GM23338 (cell line): ENCODE results near the gene PILRB. TPM values are rescaled to one million over a fixed set of nuclear protein-coding genes. Genes with fewer than 3 reads are reported as not detected.

ENCODE experiments used
- ATAC-seq: fragments of 200-7000 bp; cut with Tn5 transposase; 3 replicates; pipeline ENCODE4 v1.9.1; 2020
- DNase-seq: peaks from one replicate; pipeline ENCODE4 v3.0.0-alpha.2; 2015; ENCODE audit warnings: low spot score
- H2AFZ ChIP-seq: fragments of 200-600 bp; sonication (generic); 2 replicates; pipeline ENCODE4 v1.8.0; 2016; ENCODE audit warnings: antibody characterized with exemption, mild to moderate bottlenecking, moderate library complexity
- H3F3A ChIP-seq: fragments of 200-600 bp; sonication (generic); replicated peaks from 2 replicates; pipeline ENCODE4 v1.8.0; 2017; ENCODE audit warnings: antibody characterized with exemption, mixed run types, low read depth
- H3K27ac ChIP-seq: fragments of 200-600 bp; sonication (generic); 2 replicates; pipeline ENCODE4 v1.6.1; 2016; ENCODE audit warnings: low read depth
- H3K27me3 ChIP-seq: fragments of 200-600 bp; sonication (generic); 2 replicates; pipeline ENCODE4 v1.8.0; 2016; ENCODE audit warnings: mild to moderate bottlenecking, mixed run types, moderate library complexity; ENCODE audit not compliant: insufficient read depth
- H3K36me3 ChIP-seq: fragments of 200-600 bp; sonication (generic); 2 replicates; pipeline ENCODE4 v1.8.0; 2016; ENCODE audit warnings: mild to moderate bottlenecking; ENCODE audit not compliant: insufficient read depth
- H3K4me1 ChIP-seq: fragments of 200-600 bp; sonication (generic); 2 replicates; pipeline ENCODE4 v1.8.0; 2016; ENCODE audit warnings: mild to moderate bottlenecking, moderate library complexity; ENCODE audit not compliant: insufficient read depth
- H3K4me2 ChIP-seq: fragments of 200-600 bp; sonication (generic); 2 replicates; pipeline ENCODE4 v1.7.1; 2017; ENCODE audit warnings: mixed run types
- H3K4me3 ChIP-seq: fragments of 200-600 bp; sonication (generic); 2 replicates; pipeline ENCODE4 v1.6.1; 2016; ENCODE audit warnings: mixed run types
- H3K79me2 ChIP-seq: fragments of 200-600 bp; sonication (generic); replicated peaks from 2 replicates; pipeline ENCODE4 v1.8.0; 2017; ENCODE audit warnings: mild to moderate bottlenecking; ENCODE audit not compliant: insufficient read depth
- H3K9me2 ChIP-seq: fragments of 200-600 bp; sonication (generic); 2 replicates; pipeline ENCODE4 v1.8.0; 2017; ENCODE audit not compliant: insufficient read depth
- H4K20me1 ChIP-seq: fragments of 200-600 bp; sonication (generic); replicated peaks from 2 replicates; pipeline ENCODE4 v1.8.0; 2017; ENCODE audit warnings: mild to moderate bottlenecking; ENCODE audit not compliant: insufficient read depth
- H3K27ac Mint-ChIP-seq: 2 replicates; pipeline ENCODE4 v1.8.0; 2020; ENCODE audit warnings: inconsistent platforms, mild to moderate bottlenecking, moderate library complexity, mixed read lengths
- H3K27me3 Mint-ChIP-seq: 3 replicates; pipeline ENCODE4 v1.8.0; 2022; ENCODE audit warnings: low read depth, mild to moderate bottlenecking, moderate library complexity, mixed read lengths, inconsistent platforms; ENCODE audit not compliant: insufficient read depth, poor library complexity
- H3K36me3 Mint-ChIP-seq: 3 replicates; pipeline ENCODE4 v1.8.0; 2021; ENCODE audit warnings: low read depth, mild to moderate bottlenecking, inconsistent platforms, moderate library complexity, mixed read lengths
- H3K4me1 Mint-ChIP-seq: 3 replicates; pipeline ENCODE4 v1.8.0; 2020; ENCODE audit warnings: mild to moderate bottlenecking, inconsistent platforms, mixed read lengths
- H3K4me3 Mint-ChIP-seq: 3 replicates; pipeline ENCODE4 v1.8.0; 2021; ENCODE audit warnings: moderate library complexity, mild to moderate bottlenecking, inconsistent platforms, mixed read lengths
- H3K9me3 Mint-ChIP-seq: 3 replicates; pipeline ENCODE4 v1.8.0; 2020; ENCODE audit warnings: moderate library complexity, mild to moderate bottlenecking, inconsistent platforms, mixed read lengths
- CREB1 ChIP-seq: fragments of 250-450 bp; sonication (Bioruptor Pico); IDR thresholded peaks from 2 replicates; pipeline ENCODE4 v1.5.0; 2020; ENCODE audit warnings: low read depth, mild to moderate bottlenecking, moderate library complexity
- CTCF ChIP-seq, 2 experiments: fragments of 200-600 bp in 1 of 2; sonication (generic) in 1 of 2; conservative IDR thresholded peaks; 2 replicates each; pipeline versions ENCODE4 v1.5.1 to v1.6.1; 2016 to 2017; ENCODE audit warnings: antibody characterized with exemption in 2 of 2, low read depth in 2 of 2, mild to moderate bottlenecking in 2 of 2, moderate library complexity in 1 of 2
- ETS1 ChIP-seq: IDR thresholded peaks from 2 replicates; pipeline ENCODE4 v1.6.1; 2016; ENCODE audit warnings: antibody characterized with exemption
- EZH2 ChIP-seq: fragments of 200-600 bp; sonication (generic); IDR thresholded peaks from one replicate; pipeline ENCODE4 v1.8.0; 2017; ENCODE audit warnings: antibody characterized with exemption, mild to moderate bottlenecking, low read depth; ENCODE audit not compliant: unreplicated experiment
- EZH2phosphoT487 ChIP-seq: fragments of 200-600 bp; sonication (generic); IDR thresholded peaks from one replicate; pipeline ENCODE4 v1.8.1; 2018; ENCODE audit warnings: antibody characterized with exemption; ENCODE audit not compliant: unreplicated experiment
- JUNB ChIP-seq: IDR thresholded peaks from one replicate; pipeline ENCODE4 v1.6.1; 2016; ENCODE audit warnings: antibody characterized with exemption; ENCODE audit not compliant: unreplicated experiment
- NANOG ChIP-seq: IDR thresholded peaks from 2 replicates; pipeline ENCODE4 v1.6.1; 2016; ENCODE audit warnings: antibody characterized with exemption, borderline replicate concordance
- POLR2AphosphoS5 ChIP-seq: IDR thresholded peaks from 2 replicates; pipeline ENCODE4 v1.6.1; 2016; ENCODE audit warnings: antibody characterized with exemption, low read depth
- STAT1 ChIP-seq: IDR thresholded peaks from one replicate; pipeline ENCODE4 v1.6.1; 2016; ENCODE audit warnings: antibody characterized with exemption; ENCODE audit not compliant: unreplicated experiment
- ZNF114 ChIP-seq: fragments of 250-450 bp; sonication (Bioruptor Pico); IDR thresholded peaks from 2 replicates; pipeline ENCODE4 v1.5.0; 2020; ENCODE audit warnings: mild to moderate bottlenecking, moderate library complexity
- ZNF331 ChIP-seq: fragments of 250-450 bp; sonication (Bioruptor Pico); IDR thresholded peaks from 2 replicates; pipeline ENCODE4 v1.5.0; 2020; ENCODE audit warnings: low read depth, mild to moderate bottlenecking, moderate library complexity
- ZNF462 ChIP-seq: fragments of 250-450 bp; sonication (Bioruptor Pico); IDR thresholded peaks from 2 replicates; pipeline ENCODE4 v1.5.0; 2020; ENCODE audit warnings: mild to moderate bottlenecking, moderate library complexity
- polyA plus RNA-seq: library from polyadenylated mRNA; unstranded; fragments of >200 nt; fragmentation: Nextera tagmentation; extraction: Ambion mirVana; gene quantifications from 2 replicates; pipeline ENCODE4 v1.2.1, GENCODE V29; 2016
- total RNA-seq: library from RNA; depleted of rRNA; stranded (reverse); fragments of >200 nt; shearing (Covaris generic); gene quantifications from 2 replicates; pipeline ENCODE4 v1.2.3, GENCODE V29; 2014
- TF ChIP-seq, protein P1 (sequence below): IDR thresholded peaks from one replicate; pipeline ENCODE4 v1.6.1; 2018; ENCODE audit warnings: antibody characterized with exemption; ENCODE audit not compliant: unreplicated experiment

Gene PILRB
- total and polyA plus RNA-seq, 2 experiments from 2014 or later, result 25.3 to 43.0 TPM

DNA sequence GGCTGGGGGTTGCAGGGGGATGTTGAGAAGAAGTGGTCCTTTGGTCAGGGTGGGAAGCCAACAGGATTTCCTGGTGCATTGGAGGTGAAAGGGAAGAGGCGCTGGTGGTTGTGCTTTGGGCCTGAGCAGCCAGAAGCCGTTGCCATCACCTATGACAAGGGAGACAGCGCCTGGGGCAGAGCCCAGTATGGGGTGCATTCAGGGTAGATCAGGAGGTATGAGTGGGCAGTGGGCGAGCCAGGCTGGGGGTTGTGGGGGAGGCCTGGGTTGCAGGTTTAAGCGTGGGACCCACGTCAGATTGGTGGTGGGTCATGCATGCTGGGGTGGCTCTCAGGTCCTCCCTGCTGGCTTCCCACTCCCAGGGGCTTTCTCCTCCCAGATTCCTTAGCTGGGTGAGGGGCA, 6.3 kb upstream of the PILRB start:
- TF ChIP-seq ZNF114 (CRISPR knock-in tag), result no peak
- TF ChIP-seq CTCF (conservative IDR thresholded peaks at IDR 0.05; ENCODE audit: low read depth in 2 of 2), result no peak
- TF ChIP-seq NANOG, result no peak
- no peak for TF ChIP-seq ZNF331
- no peak for TF ChIP-seq JUNB
- TF ChIP-seq CREB1 (CRISPR knock-in tag), result no peak
- no peak for TF ChIP-seq EZH2
- no peak for TF ChIP-seq ZNF462
- TF ChIP-seq EZH2phosphoT487, result no peak
- TF ChIP-seq STAT1, result no peak
- TF ChIP-seq POLR2AphosphoS5, result no peak
- TF ChIP-seq ETS1, result no peak
- TF ChIP-seq, protein P1, sequence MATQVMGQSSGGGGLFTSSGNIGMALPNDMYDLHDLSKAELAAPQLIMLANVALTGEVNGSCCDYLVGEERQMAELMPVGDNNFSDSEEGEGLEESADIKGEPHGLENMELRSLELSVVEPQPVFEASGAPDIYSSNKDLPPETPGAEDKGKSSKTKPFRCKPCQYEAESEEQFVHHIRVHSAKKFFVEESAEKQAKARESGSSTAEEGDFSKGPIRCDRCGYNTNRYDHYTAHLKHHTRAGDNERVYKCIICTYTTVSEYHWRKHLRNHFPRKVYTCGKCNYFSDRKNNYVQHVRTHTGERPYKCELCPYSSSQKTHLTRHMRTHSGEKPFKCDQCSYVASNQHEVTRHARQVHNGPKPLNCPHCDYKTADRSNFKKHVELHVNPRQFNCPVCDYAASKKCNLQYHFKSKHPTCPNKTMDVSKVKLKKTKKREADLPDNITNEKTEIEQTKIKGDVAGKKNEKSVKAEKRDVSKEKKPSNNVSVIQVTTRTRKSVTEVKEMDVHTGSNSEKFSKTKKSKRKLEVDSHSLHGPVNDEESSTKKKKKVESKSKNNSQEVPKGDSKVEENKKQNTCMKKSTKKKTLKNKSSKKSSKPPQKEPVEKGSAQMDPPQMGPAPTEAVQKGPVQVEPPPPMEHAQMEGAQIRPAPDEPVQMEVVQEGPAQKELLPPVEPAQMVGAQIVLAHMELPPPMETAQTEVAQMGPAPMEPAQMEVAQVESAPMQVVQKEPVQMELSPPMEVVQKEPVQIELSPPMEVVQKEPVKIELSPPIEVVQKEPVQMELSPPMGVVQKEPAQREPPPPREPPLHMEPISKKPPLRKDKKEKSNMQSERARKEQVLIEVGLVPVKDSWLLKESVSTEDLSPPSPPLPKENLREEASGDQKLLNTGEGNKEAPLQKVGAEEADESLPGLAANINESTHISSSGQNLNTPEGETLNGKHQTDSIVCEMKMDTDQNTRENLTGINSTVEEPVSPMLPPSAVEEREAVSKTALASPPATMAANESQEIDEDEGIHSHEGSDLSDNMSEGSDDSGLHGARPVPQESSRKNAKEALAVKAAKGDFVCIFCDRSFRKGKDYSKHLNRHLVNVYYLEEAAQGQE, result no peak
- no peak for ATAC-seq
- Mint-ChIP-seq H3K4me3 (no peak overlapping the region), H3K9me3 (no peaks in the 10 kb centered on the region), H3K27ac (peak overlapping the region; percentile 52; the same call in 1 of the 2 replicates), H3K4me1 (no peaks in the 10 kb centered on the region; the same call in 2 of the 3 replicates), H3K27me3 (peaks cover 11% of the 10 kb centered on the region), H3K36me3 (peaks cover 75% of the 10 kb centered on the region)
- no peak overlapping the region for H2AFZ ChIP-seq
- H3K36me3 ChIP-seq, result peaks cover 40% of the 10 kb centered on the region
- no peak for DNase-seq
- no peaks in the 10 kb centered on the region for H3K27me3 ChIP-seq
- 0 out of 2 replicates have a peak, but pooled peaks cover 3% of the 10 kb centered on the region for H3K79me2 ChIP-seq
- no peaks in the 10 kb centered on the region for H3K4me1 ChIP-seq
- no peaks in the 10 kb centered on the region for H3K9me2 ChIP-seq
- H3K27ac ChIP-seq, result no peak overlapping the region
- no peaks in the 10 kb centered on the region for H3F3A ChIP-seq
- no peak overlapping the region for H3K4me3 ChIP-seq
- peaks cover 17% of the 10 kb centered on the region; the same call in 1 of the 2 replicates for H4K20me1 ChIP-seq
- H3K4me2 ChIP-seq, result no peak overlapping the region
